ENCODE data around the gene WAPL. TPM values are rescaled to one million over a fixed set of nuclear protein-coding genes. Genes with fewer than 3 reads are reported as not detected.

Gene WAPL
- total RNA-seq, 2 experiments from 2014 or later = 51.1 to 75.7 TPM

DNA sequence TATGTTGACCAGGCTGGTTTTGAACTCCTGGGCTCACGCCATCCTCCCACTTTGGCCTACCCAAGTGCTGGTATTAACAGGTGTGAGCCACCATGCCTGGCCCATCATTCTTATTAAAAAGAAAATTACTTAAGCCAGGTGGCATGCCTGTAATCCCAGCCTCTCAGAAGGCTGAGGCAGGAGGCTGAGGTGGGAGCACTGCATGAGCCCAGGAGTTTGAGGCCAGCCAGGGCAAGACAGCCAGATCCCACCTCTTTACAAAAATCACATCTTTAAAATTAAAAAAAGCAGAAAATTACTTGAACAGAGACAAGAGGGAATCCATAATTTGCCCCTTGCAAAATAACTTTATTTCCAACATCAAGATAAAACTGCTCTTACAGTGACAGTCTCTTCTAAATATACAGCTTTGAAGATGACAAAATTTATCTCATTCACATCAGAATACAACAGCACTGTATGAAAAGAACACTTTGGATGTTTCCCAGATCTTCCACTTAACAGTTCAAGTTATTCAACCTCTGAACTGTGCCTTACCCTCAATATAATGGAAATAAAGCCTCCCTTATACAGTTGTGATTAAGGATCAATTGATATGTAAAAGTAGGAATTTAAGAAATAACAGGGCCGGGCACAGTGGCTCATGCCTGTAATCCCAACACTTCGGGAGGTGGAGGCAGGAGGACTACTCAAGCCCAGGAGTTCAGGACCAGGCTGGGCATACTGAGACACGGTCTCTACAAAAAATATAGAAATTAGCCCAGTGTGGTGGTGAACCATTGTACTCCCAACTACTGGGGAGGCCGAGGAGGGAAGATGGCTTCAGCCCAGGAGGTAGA lies 10.3 kb downstream of the WAPL start:
- H3K9me3 ChIP-seq (ENCODE audit: low read length) = no peaks in the 10 kb centered on the region
- DNase-seq (ENCODE audit: low spot score) = no peak
- peaks cover 34% of the 10 kb centered on the region for H4K20me1 ChIP-seq (ENCODE audit: insufficient read depth, low read length)
- intact Hi-C loops (cut with micrococcal nuclease; ENCODE audit: unreplicated experiment) = no loop called here
- ChIA-PET POLR2A (interaction anchor here (0.7 to 1.1 kb wide), 2 partner anchors 108 to 242 kb away, joined by 3 to 8 read pairs; no protein-coding TSS in a partner anchor), CTCF (ENCODE audit: unreplicated experiment) (no interaction called here)
- peaks cover 100% of the 10 kb centered on the region for H3K79me2 ChIP-seq (ENCODE audit: insufficient read depth, low read depth, low read length)
- no peaks in the 10 kb centered on the region for H3K9me2 ChIP-seq (ENCODE audit: insufficient read depth, low read length)
- peaks cover 78% of the 10 kb centered on the region for H3K4me1 ChIP-seq (ENCODE audit: insufficient read depth, low read length, poor library complexity, severe bottlenecking)
- no peak for TF ChIP-seq EZH2phosphoT487 (IDR thresholded peaks at IDR 0.05; ENCODE audit: borderline replicate concordance, low read depth, low read length)
- TF ChIP-seq, protein P1, sequence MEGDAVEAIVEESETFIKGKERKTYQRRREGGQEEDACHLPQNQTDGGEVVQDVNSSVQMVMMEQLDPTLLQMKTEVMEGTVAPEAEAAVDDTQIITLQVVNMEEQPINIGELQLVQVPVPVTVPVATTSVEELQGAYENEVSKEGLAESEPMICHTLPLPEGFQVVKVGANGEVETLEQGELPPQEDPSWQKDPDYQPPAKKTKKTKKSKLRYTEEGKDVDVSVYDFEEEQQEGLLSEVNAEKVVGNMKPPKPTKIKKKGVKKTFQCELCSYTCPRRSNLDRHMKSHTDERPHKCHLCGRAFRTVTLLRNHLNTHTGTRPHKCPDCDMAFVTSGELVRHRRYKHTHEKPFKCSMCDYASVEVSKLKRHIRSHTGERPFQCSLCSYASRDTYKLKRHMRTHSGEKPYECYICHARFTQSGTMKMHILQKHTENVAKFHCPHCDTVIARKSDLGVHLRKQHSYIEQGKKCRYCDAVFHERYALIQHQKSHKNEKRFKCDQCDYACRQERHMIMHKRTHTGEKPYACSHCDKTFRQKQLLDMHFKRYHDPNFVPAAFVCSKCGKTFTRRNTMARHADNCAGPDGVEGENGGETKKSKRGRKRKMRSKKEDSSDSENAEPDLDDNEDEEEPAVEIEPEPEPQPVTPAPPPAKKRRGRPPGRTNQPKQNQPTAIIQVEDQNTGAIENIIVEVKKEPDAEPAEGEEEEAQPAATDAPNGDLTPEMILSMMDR (conservative IDR thresholded peaks at IDR 0.05; ENCODE audit: low read length) = no peak
- no peak overlapping the region for H3K4me2 ChIP-seq (ENCODE audit: low read length)
- no TSS peak for BruUV-seq (replicated peaks)
- H3K4me3 ChIP-seq (ENCODE audit: low read depth, low read length, poor library complexity, severe bottlenecking) = no peak overlapping the region
- H2AFZ ChIP-seq (ENCODE audit: low read length) = no peak overlapping the region
- H3K27ac ChIP-seq (ENCODE audit: low read depth, low read length, poor library complexity, severe bottlenecking) = no peak overlapping the region
- H3K36me3 ChIP-seq (ENCODE audit: insufficient read depth, low read length) = peaks cover 87% of the 10 kb centered on the region

DNA sequence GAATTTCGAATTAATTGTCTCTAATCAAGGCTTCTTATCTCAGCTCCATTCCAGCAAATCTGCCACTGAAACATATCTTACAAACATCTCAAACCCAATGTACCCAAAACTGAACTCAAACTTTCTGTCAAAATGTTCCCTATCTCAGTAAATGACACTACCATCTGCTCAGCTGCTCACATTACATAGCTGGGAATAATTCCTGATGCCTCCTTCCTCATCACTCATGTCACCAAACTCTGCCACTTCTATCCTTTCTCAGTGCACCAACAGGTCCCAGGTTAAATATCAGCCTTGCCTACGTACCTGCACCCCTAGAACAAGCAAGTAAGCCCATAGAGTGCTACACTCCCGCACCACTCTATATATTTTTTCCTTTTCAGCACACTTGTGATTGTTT lies 12.4 kb downstream of the WAPL start:
- Histone ChIP-seq H3K36me3 (ENCODE audit: insufficient read depth, low read length) (peaks cover 89% of the 10 kb centered on the region), H3K27ac (ENCODE audit: low read depth, low read length, poor library complexity, severe bottlenecking) (no peak overlapping the region), H3K79me2 (ENCODE audit: insufficient read depth, low read depth, low read length) (peaks cover 100% of the 10 kb centered on the region), H2AFZ (ENCODE audit: low read length) (no peak overlapping the region), H3K9me3 (ENCODE audit: low read length) (no peaks in the 10 kb centered on the region), H3K4me3 (ENCODE audit: low read depth, low read length, poor library complexity, severe bottlenecking) (no peak overlapping the region), H3K4me2 (ENCODE audit: low read length) (peak overlapping the region; percentile 14; the same call in 1 of the 2 replicates), H3K9me2 (ENCODE audit: insufficient read depth, low read length) (no peaks in the 10 kb centered on the region), H4K20me1 (ENCODE audit: insufficient read depth, low read length) (peaks cover 28% of the 10 kb centered on the region), H3K4me1 (ENCODE audit: insufficient read depth, low read length, poor library complexity, severe bottlenecking) (peaks cover 83% of the 10 kb centered on the region)
- no TSS peak for BruUV-seq (replicated peaks)
- ChIA-PET POLR2A (interaction anchor here (0.6 to 3.1 kb wide), 8 partner anchors 8 to 1604 kb away, joined by 3 to 15 read pairs (median 4); partner anchors contain the start of gene WAPL), CTCF (ENCODE audit: unreplicated experiment) (no interaction called here)
- DNase-seq (ENCODE audit: low spot score) = no peak
- TF ChIP-seq, protein P1 (conservative IDR thresholded peaks at IDR 0.05; ENCODE audit: low read length) = no peak
- no peak for TF ChIP-seq EZH2phosphoT487 (IDR thresholded peaks at IDR 0.05; ENCODE audit: borderline replicate concordance, low read depth, low read length)
- intact Hi-C loops (cut with micrococcal nuclease; ENCODE audit: unreplicated experiment) = no loop called here

DNA sequence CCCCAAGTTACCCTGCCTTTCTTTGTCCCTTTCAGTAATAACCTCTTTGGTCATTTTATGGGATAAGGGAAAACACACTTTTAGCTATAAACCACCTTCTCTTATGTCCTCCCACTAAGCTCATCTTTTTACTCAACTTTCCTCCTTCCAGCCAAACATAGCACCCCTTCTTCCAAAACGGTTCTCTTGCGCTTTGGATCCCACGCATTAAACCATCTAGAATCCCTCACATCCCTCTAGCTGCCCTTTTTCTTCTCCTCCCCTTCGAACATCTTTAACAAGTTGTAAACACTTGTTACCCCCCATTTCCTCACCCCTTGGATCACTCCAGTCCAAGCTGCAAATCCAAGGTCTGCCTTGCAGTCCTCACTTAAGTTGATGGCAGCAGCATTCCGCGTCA lies 13.4 kb downstream of the WAPL start:
- no peaks in the 10 kb centered on the region for H3K9me2 ChIP-seq (ENCODE audit: insufficient read depth, low read length)
- H3K4me2 ChIP-seq (ENCODE audit: low read length) = peak overlapping the region; percentile 80
- peaks cover 89% of the 10 kb centered on the region for H3K36me3 ChIP-seq (ENCODE audit: insufficient read depth, low read length)
- BruUV-seq (replicated peaks) = no TSS peak
- peaks cover 100% of the 10 kb centered on the region for H3K79me2 ChIP-seq (ENCODE audit: insufficient read depth, low read depth, low read length)
- CTCF ChIA-PET (ENCODE audit: unreplicated experiment) = no interaction called here
- H3K4me3 ChIP-seq (ENCODE audit: low read depth, low read length, poor library complexity, severe bottlenecking) = peak overlapping the region; percentile 55
- H3K4me1 ChIP-seq (ENCODE audit: insufficient read depth, low read length, poor library complexity, severe bottlenecking) = peaks cover 74% of the 10 kb centered on the region
- POLR2A ChIA-PET = interaction anchor here (0.6 to 3.1 kb wide), 10 partner anchors 9 to 560 kb away, joined by 3 to 15 read pairs (median 4); partner anchors contain the start of gene WAPL
- H3K27ac ChIP-seq (ENCODE audit: low read depth, low read length, poor library complexity, severe bottlenecking) = peak overlapping the region; percentile 84
- intact Hi-C loops (cut with micrococcal nuclease; ENCODE audit: unreplicated experiment) = no loop called here
- no peaks in the 10 kb centered on the region for H3K9me3 ChIP-seq (ENCODE audit: low read length)
- H4K20me1 ChIP-seq (ENCODE audit: insufficient read depth, low read length) = peaks cover 21% of the 10 kb centered on the region
- TF ChIP-seq EZH2phosphoT487 (IDR thresholded peaks at IDR 0.05; ENCODE audit: borderline replicate concordance, low read depth, low read length) = no peak
- TF ChIP-seq, protein P1 (conservative IDR thresholded peaks at IDR 0.05; ENCODE audit: low read length) = no peak
- DNase-seq (ENCODE audit: low spot score) = no peak
- no peak overlapping the region for H2AFZ ChIP-seq (ENCODE audit: low read length)
